ENCODE results near the gene CDC42BPA.

GRCh38 chr1:226949401-226949800 lies 368.9 kb downstream of the CDC42BPA start:
- no peak for TF ChIP-seq CTCF (conservative IDR thresholded peaks at IDR 0.05; ENCODE audit: low read depth, low read length)
- TF ChIP-seq EZH2 (IDR thresholded peaks at IDR 0.05; ENCODE audit: low read length, unreplicated experiment) = no peak
- no peak for TF ChIP-seq EZH2phosphoT487 (IDR thresholded peaks at IDR 0.05; ENCODE audit: borderline replicate concordance, low read length)
